Measurements from ENCODE around the gene PSMC2.
"Not testable (repeated sequence)": the region's sequence is repeated elsewhere in the genome, so short reads cannot be mapped to it uniquely, and the experiment has no call there.

Gene PSMC2

DNA sequence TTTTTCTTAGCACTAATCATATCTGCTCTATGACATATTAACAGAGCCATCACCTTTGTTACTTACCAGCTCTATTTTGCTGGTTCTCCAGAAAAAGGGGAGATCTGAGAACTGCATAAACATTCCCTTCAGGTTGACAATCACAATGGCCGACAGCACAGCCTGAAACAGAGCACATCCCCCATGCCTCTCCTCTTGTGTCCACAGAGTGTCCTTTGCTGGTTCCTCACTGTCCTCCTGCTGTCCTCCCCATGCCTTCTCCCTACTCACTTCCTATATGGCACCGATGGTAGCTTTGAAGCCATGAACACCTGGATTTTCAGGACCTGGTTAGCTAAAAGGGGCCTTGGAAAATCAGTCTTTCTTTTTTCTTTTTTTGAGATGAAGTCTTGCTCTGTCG, 41.8 kb downstream of the PSMC2 start:
- no peak for DNase-seq (ENCODE audit: low spot score)
- TF ChIP-seq, protein P1, sequence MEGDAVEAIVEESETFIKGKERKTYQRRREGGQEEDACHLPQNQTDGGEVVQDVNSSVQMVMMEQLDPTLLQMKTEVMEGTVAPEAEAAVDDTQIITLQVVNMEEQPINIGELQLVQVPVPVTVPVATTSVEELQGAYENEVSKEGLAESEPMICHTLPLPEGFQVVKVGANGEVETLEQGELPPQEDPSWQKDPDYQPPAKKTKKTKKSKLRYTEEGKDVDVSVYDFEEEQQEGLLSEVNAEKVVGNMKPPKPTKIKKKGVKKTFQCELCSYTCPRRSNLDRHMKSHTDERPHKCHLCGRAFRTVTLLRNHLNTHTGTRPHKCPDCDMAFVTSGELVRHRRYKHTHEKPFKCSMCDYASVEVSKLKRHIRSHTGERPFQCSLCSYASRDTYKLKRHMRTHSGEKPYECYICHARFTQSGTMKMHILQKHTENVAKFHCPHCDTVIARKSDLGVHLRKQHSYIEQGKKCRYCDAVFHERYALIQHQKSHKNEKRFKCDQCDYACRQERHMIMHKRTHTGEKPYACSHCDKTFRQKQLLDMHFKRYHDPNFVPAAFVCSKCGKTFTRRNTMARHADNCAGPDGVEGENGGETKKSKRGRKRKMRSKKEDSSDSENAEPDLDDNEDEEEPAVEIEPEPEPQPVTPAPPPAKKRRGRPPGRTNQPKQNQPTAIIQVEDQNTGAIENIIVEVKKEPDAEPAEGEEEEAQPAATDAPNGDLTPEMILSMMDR (IDR thresholded peaks at IDR 0.05; ENCODE audit: extremely low read depth, missing control alignments), result no peak

DNA sequence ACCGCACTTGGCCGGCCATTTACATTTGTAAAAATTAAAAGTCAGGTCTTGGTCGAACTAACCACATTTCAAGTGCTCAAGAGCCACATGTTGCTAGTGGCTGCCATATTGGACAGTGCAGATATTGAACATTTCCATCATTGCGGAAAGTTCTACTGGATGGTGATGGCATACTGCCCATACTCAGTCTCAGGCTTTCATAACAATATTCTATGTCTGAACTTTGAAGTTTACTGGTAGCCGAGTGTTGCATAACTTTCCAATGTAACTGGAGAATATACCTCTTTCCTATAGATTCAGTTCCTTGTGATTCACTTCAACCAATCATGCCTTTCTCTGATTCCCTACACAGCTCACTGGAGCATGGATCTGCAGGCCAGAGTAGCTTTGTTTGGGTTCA, 43.7 kb downstream of the PSMC2 start:
- TF ChIP-seq, protein P1 (IDR thresholded peaks at IDR 0.05; ENCODE audit: extremely low read depth, missing control alignments), result no peak
- DNase-seq (ENCODE audit: low spot score), result no peak

DNA sequence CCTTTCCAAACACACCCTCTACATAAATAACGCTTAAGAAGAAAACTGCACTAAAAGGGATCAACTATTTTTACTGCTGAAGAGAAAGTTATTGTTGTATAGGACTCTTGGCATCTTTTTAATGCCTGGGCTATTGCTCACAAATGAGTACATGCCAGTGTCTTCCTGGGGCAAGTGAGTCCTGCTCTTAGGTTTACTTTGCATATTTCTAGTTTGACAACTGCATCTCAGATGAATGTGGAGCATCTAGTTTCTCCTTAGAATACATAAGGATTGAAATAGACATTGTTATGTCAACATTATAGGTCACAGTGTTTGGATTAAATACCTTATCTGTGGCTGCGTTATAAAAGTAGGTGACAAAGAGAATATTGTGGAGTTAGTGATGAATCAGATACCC, 44.5 kb downstream of the PSMC2 start:
- TF ChIP-seq, protein P1 (IDR thresholded peaks at IDR 0.05; ENCODE audit: extremely low read depth, missing control alignments), result no peak
- DNase-seq (ENCODE audit: low spot score), result no peak

DNA sequence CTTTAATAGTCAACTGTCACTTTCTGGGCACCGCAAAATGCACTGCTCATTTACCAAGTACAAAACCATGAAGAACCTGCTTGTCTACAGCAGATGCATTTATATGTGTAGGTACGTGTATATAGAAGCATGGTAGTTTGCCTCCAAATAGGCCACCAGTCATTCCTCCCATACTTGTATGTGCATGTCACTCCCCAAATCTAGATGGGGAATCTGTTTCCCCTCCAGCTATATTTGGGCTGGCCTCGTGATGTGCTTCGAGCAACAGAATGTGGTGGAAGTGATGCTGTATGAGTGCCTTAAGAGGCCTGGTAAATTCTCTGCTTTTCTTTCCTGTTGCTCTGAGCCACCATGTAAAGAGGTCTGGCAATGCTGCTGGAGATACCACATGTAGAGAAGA, 47.1 kb downstream of the PSMC2 start:
- DNase-seq (ENCODE audit: low spot score), result no peak
- TF ChIP-seq, protein P1 (IDR thresholded peaks at IDR 0.05; ENCODE audit: extremely low read depth, missing control alignments), result no peak

DNA sequence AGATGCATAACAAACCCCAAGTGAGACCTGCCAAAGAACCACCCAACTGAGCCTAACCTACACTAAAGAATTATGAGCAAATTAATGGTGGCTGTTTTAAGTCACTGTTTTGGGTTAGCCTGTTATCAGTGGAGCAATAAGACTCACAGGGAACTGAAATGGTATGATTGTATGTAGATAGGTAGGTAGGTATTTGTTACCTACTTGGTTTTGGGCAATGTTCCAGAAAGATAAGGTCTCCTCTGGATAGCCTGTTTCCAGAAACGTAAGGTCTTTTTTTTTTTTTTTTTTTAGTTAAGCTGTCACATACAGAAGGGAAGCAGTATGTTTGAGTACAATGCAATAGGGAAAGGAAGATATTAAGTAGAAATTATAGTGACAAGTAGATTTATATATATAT, 47.6 kb downstream of the PSMC2 start:
- DNase-seq (ENCODE audit: low spot score), result no peak
- TF ChIP-seq, protein P1 (IDR thresholded peaks at IDR 0.05; ENCODE audit: extremely low read depth, missing control alignments), result no peak

DNA sequence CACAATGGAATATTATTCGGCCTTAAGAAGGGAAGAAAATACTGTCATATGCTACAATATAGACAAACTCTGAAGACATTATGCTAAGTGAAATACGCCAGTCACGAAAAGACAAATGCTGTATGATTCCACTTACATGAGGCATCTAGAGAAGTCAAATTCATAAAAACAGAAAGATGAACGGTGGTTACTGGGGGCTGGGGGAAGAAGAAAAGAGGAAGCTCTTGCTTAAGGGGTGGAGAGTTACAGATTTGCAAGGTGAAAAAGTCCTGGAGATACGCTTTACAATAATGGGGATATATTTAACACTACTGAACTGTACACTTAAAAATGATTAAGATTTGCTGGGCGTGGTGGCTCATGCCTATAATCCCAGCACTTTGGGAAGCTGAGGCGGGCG, 49.0 kb downstream of the PSMC2 start:
- no peak for DNase-seq (ENCODE audit: low spot score)
- TF ChIP-seq, protein P1 (IDR thresholded peaks at IDR 0.05; ENCODE audit: extremely low read depth, missing control alignments), result no peak

DNA sequence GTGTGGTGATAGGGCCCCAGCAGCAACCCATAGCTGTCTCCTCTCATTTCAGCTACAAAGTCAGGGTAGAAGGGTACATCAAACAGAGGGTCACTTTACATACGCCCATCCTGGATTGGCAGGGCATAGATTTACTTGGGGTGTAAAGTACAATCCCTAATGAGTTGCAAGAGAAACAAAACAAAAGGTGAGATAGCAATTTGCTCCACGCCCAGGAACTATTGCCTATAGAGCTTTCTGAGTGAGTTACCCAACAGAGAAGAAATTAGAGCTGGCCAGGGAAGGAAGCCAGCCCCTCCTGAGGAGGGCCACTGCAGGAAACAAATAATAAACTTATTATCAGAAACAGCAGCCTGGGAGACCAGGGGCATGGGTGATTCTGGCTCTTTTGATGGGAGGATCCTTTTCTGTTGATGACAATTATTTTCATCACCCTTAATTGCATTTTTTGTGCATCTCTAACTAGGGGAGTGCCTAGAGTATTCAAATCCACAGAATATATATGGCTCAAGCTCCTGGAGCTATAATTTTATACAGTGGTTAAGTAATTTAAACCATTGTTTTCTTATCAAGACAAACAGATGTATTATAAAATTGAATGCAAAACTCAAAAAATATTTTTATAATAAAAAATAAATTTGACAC, 51.2 kb downstream of the PSMC2 start:
- TF ChIP-seq, protein P1 (IDR thresholded peaks at IDR 0.05; ENCODE audit: extremely low read depth, missing control alignments), result no peak

DNA sequence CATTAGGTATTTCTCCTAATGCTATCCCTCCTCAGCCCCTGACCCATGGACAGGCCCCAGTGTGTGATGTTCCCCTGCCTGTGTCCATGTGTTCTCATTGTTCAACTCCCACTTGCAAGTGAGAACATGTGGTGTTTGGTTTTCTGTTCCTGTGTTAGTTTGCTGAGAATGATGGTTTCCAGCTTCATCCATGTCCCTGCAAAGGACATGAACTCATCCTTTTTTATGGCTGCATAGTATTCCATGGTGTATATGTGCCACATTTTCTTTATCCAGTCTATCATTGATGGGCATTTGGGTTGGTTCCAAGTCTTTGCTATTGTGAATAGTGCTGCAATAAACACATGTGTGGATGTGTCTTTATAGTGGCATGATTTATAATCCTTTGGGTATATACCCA, 52.2 kb downstream of the PSMC2 start:
- DNase-seq (ENCODE audit: low spot score), result not testable (repeated sequence)

More for the DNA sequence above, 51.2 kb downstream of the PSMC2 start:
- DNase-seq (ENCODE audit: low spot score), result no peak

DNA sequence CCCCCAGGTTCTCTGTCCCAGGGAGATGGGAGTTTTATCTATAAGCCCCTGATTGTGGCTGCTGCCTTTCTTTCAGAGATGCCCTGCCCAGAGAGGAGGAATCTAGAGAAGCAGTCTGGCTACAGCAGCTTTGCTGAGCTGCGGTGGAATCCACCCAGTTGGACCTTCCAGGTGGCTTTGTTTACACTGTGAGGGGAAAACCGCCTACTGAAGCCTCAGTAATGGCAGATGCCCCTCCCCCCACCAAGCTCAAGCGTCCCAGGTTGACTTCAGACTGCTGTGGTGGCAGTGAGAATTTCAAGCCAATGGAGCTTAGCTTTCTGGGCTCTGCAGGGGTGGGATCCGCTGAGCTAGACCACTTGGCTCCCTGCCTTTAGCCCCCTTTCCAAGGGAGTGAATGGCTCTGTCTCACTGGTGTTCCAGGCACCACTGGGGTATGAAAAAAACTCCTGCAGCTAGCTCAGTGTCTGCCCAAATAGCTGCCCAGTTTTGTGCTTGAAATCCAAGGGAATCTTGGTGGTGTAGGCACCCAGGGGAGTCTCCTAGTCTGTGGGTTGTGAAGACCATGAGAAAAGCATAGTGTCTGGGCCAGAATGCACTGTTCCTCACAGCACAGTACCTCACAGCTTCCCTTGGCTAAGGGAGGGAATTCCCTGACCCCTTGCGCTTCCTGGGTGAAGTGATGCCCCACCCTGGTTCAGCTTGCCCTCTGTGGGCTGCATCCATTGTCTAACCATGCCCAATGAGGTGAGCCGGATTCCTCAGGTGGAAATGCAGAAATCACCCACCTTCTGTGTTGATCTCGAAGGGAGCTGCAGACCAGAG, 58.6 kb downstream of the PSMC2 start:
- DNase-seq (ENCODE audit: low spot score), result not testable (repeated sequence)

Measured in GM20000 (cell line).